HEK293 (cell line): Measurements from ENCODE around the gene CEP70.

Source experiments
- CTCF ChIP-seq: fragments of 450-650 bp; formaldehyde crosslinking; IDR thresholded peaks from 2 replicates; pipeline ENCODE4 v1.5.1; 2016; ENCODE audit warnings: missing biosample characterization, missing genetic modification characterization
- HOXA7 ChIP-seq: sonication (generic); formaldehyde crosslinking; IDR thresholded peaks from 2 replicates; pipeline ENCODE4 v1.8.1; 2022; ENCODE audit warnings: missing genetic modification reagents, borderline replicate concordance
- PBX3 ChIP-seq: sonication (generic); formaldehyde crosslinking; IDR thresholded peaks from 2 replicates; pipeline ENCODE4 v1.8.1; 2022; ENCODE audit warnings: mild to moderate bottlenecking, moderate library complexity, missing genetic modification reagents
- SALL2 ChIP-seq: fragments of 450-650 bp; formaldehyde crosslinking; IDR thresholded peaks from 2 replicates; pipeline ENCODE4 v1.5.0; 2017; ENCODE audit warnings: missing biosample characterization, mild to moderate bottlenecking, missing genetic modification characterization, borderline replicate concordance
- YY2 ChIP-seq: fragments of 450-650 bp; formaldehyde crosslinking; IDR thresholded peaks from 2 replicates; pipeline ENCODE4 v1.5.1; 2016; ENCODE audit warnings: missing biosample characterization, missing genetic modification characterization

- TF ChIP-seq PBX3 (CRISPR knock-in tag) (no peak), HOXA7 (CRISPR knock-in tag) (no peak), SALL2 (tag by site-specific recombination) (no peak), CTCF (no peak), YY2 (tag by site-specific recombination) (no peak)
Measured at GRCh38 chr3:138467931-138468330, 126.1 kb downstream of the CEP70 start.
